HG03460 (cell line): ENCODE measurements around the gene PRLH.
"Not testable (repeated sequence)": the region's sequence is repeated elsewhere in the genome, so short reads cannot be mapped to it uniquely, and the experiment has no call there.

ENCODE experiments used
- ATAC-seq: cut with Tn5 transposase; IDR thresholded peaks from one replicate; pipeline ENCODE4 v1.9.1; 2021; ENCODE audit not compliant: unreplicated experiment

Gene PRLH

GRCh38 chr2:237581326-237581725 lies 15.0 kb downstream of the PRLH start:
- ATAC-seq, result no peak

- no peak for ATAC-seq
Measured at GRCh38 chr2:237581751-237582746, 15.7 kb downstream of the PRLH start.

- ATAC-seq, result no peak
Measured at GRCh38 chr2:237583385-237584295, 17.3 kb downstream of the PRLH start.

GRCh38 chr2:237585590-237586221 lies 19.3 kb downstream of the PRLH start:
- no peak for ATAC-seq

GRCh38 chr2:237588044-237588696 lies 21.8 kb downstream of the PRLH start:
- no peak for ATAC-seq

- ATAC-seq, result no peak
Measured at GRCh38 chr2:237590272-237591140, 24.1 kb downstream of the PRLH start, which contains the start of gene RAB17. TSS of gene RAB17 (minus strand) at chr2:237590734. CDS start at chr2:237586154, 4,580 bp downstream.

GRCh38 chr2:237591141-237591881 lies 24.9 kb downstream of the PRLH start:
- no peak for ATAC-seq

- no peak for ATAC-seq
Measured at GRCh38 chr2:237592425-237592980, 26.1 kb downstream of the PRLH start.

- no peak for ATAC-seq
Measured at GRCh38 chr2:237593036-237593435, 26.7 kb downstream of the PRLH start.

GRCh38 chr2:237593596-237594320 lies 27.4 kb downstream of the PRLH start:
- ATAC-seq, result no peak

GRCh38 chr2:237594514-237594871 lies 28.1 kb downstream of the PRLH start:
- no peak for ATAC-seq

- ATAC-seq, result not testable (repeated sequence)
Measured at GRCh38 chr2:237595829-237596519, 29.6 kb downstream of the PRLH start.

- ATAC-seq, result no peak
Measured at GRCh38 chr2:237596520-237597195, 30.3 kb downstream of the PRLH start.

GRCh38 chr2:237597196-237598145 lies 31.1 kb downstream of the PRLH start:
- ATAC-seq, result no peak

- no peak for ATAC-seq
Measured at GRCh38 chr2:237598468-237599208, 32.3 kb downstream of the PRLH start.
